Esophagus muscularis mucosa (tissue), 3 donors: ENCODE results near the gene PIK3CB.

Experiments
- CTCF ChIP-seq, 3 experiments: fragments of 200-600 bp in 2 of 3; fragments of 450-650 bp in 1 of 3; sonication (generic) in 2 of 3; IDR thresholded peaks; one replicate each; pipeline ENCODE4 v1.5.1; 2017 to 2019; ENCODE audit warnings: antibody characterized with exemption in 3 of 3, mild to moderate bottlenecking in 2 of 3, moderate library complexity in 1 of 3
- POLR2AphosphoS5 ChIP-seq, 2 donors: sonication (generic); formaldehyde crosslinking; IDR thresholded peaks; one replicate each; pipeline ENCODE4 v1.6.1; 2017; ENCODE audit warnings: antibody characterized with exemption in 2 of 2

GRCh38 chr3:138670407-138670806 lies 164.3 kb downstream of the PIK3CB start:
- TF ChIP-seq CTCF (IDR thresholded peaks at IDR 0.05): no peak
- no peak for TF ChIP-seq POLR2AphosphoS5 (IDR thresholded peaks at IDR 0.05)
